Brain pericyte (primary cell): ENCODE data around the gene CHST15.

Experiments used
- DNase-seq: peaks from one replicate; pipeline ENCODE4 v3.0.0-alpha.2; 2012; ENCODE audit warnings: low read depth, low spot score

The CHST15 gene

GRCh38 chr10:124082555-124082954, 10.8 kb downstream of the CHST15 start:
- DNase-seq, result no peak

GRCh38 chr10:124081547-124082140, 11.8 kb downstream of the CHST15 start:
- no peak for DNase-seq

- DNase-seq, result no peak
These were observed 13.5 kb downstream of the CHST15 start for GRCh38 chr10:124079864-124080263.

GRCh38 chr10:124078714-124079113, 14.7 kb downstream of the CHST15 start:
- no peak for DNase-seq

- DNase-seq, result no peak
These were observed 15.4 kb downstream of the CHST15 start for GRCh38 chr10:124078028-124078427.

- no peak for DNase-seq
These were observed 16.0 kb downstream of the CHST15 start for GRCh38 chr10:124077208-124077993.

- DNase-seq, result no peak
These were observed 17.2 kb downstream of the CHST15 start for GRCh38 chr10:124076148-124076733.

- no peak for DNase-seq
These were observed 18.0 kb downstream of the CHST15 start for GRCh38 chr10:124075231-124075955.

- no peak for DNase-seq
These were observed 18.8 kb downstream of the CHST15 start for GRCh38 chr10:124074501-124075109.

- DNase-seq, result no peak
These were observed 19.4 kb downstream of the CHST15 start for GRCh38 chr10:124073978-124074377.

GRCh38 chr10:124072541-124072940, 20.9 kb downstream of the CHST15 start:
- DNase-seq, result no peak

- no peak for DNase-seq
These were observed 21.3 kb downstream of the CHST15 start for GRCh38 chr10:124072106-124072505.

- DNase-seq, result no peak
These were observed 22.3 kb downstream of the CHST15 start for GRCh38 chr10:124071141-124071540.

- DNase-seq, result no peak
These were observed 22.7 kb downstream of the CHST15 start for GRCh38 chr10:124070666-124071065.

- DNase-seq, result no peak
These were observed 23.8 kb downstream of the CHST15 start for GRCh38 chr10:124069341-124070264.

GRCh38 chr10:124068929-124069328, 24.5 kb downstream of the CHST15 start:
- DNase-seq, result no peak

- DNase-seq, result no peak
These were observed 25.5 kb downstream of the CHST15 start for GRCh38 chr10:124067825-124068400.

- DNase-seq, result no peak
These were observed 26.4 kb downstream of the CHST15 start for GRCh38 chr10:124066781-124067714.

GRCh38 chr10:124066126-124066700, 27.2 kb downstream of the CHST15 start:
- no peak for DNase-seq
